Stimulated activated CD8-positive, alpha-beta memory T cell treated with anti-CD3 and anti-CD28 coated beads, Interleukin-12 subunit alpha, Interleukin-12 subunit beta, amount 100 ng/mL, for 24 hours (primary cell): ENCODE data around the gene PCBP4.
"Not testable (repeated sequence)": the region's sequence is repeated elsewhere in the genome, so short reads cannot be mapped to it uniquely, and the experiment has no call there.

Source experiments
- DNase-seq: peaks from one replicate; pipeline ENCODE4 v3.0.0-alpha.2; 2020; ENCODE audit errors: extremely low read depth

The PCBP4 gene

GRCh38 chr3:51994530-51994929 lies 27.3 kb upstream of the PCBP4 start:
- no peak for DNase-seq

- DNase-seq, result not testable (repeated sequence)
Observed at GRCh38 chr3:51993657-51994056, 26.4 kb upstream of the PCBP4 start.

- DNase-seq, result no peak
Observed at GRCh38 chr3:51992017-51992682, 24.9 kb upstream of the PCBP4 start.

- DNase-seq, result not testable (repeated sequence)
Observed at GRCh38 chr3:51990501-51990971, 23.3 kb upstream of the PCBP4 start.

GRCh38 chr3:51988286-51989146 lies 21.3 kb upstream of the PCBP4 start:
- DNase-seq, result no peak

- no peak for DNase-seq
Observed at GRCh38 chr3:51987568-51987967, 20.3 kb upstream of the PCBP4 start.

- DNase-seq, result no peak
Observed at GRCh38 chr3:51986010-51986947, 19.0 kb upstream of the PCBP4 start.

- no peak for DNase-seq
Observed at GRCh38 chr3:51985063-51985462, 17.8 kb upstream of the PCBP4 start.

- DNase-seq, result no peak
Observed at GRCh38 chr3:51984269-51984647, 17.0 kb upstream of the PCBP4 start.

- DNase-seq, result no peak
Observed at GRCh38 chr3:51983578-51984268, 16.5 kb upstream of the PCBP4 start.

GRCh38 chr3:51982838-51983577 lies 15.8 kb upstream of the PCBP4 start, which contains the start of gene ACY1:
ACY1 (plus strand) TSS chr3:51983535; CDS start chr3:51984065, 530 bp downstream.
- DNase-seq, result peak; percentile 67

- no peak for DNase-seq
Observed at GRCh38 chr3:51982352-51982837, 15.1 kb upstream of the PCBP4 start.

- DNase-seq, result no peak
Observed at GRCh38 chr3:51980253-51980652, 13.0 kb upstream of the PCBP4 start.

- no peak for DNase-seq
Observed at GRCh38 chr3:51978143-51978502, 10.9 kb upstream of the PCBP4 start.

- no peak for DNase-seq
Observed at GRCh38 chr3:51977446-51978142, 10.3 kb upstream of the PCBP4 start.

GRCh38 chr3:51975852-51976549 lies 8.7 kb upstream of the PCBP4 start:
- DNase-seq, result no peak

- DNase-seq, result peak; percentile 37
Observed at GRCh38 chr3:51974963-51975851, 8.0 kb upstream of the PCBP4 start, which contains the start of gene ABHD14A. ABHD14A (plus strand) TSS chr3:51975064; CDS start chr3:51975136, 72 bp downstream.
